ENCODE measurements around the gene TEAD1.

GRCh38 chr11:12716816-12717215, 42.6 kb downstream of the TEAD1 start:
- TF ChIP-seq CTCF (IDR thresholded peaks at IDR 0.05) (no peak), POLR2A (IDR thresholded peaks at IDR 0.05) (no peak)
